Neural cell (in vitro differentiated cells): Measurements from ENCODE around the gene MAPK8IP3. TPM values are rescaled to one million over a fixed set of nuclear protein-coding genes. Genes with fewer than 3 reads are reported as not detected.

Experiments used
- H2AFZ ChIP-seq: fragments of 200-600, 300-800 bp; sonication (generic), shearing (Covaris generic); 2 replicates; pipeline ENCODE4 v1.6.0; 2014; ENCODE audit warnings: low read depth, mild to moderate bottlenecking, antibody characterized with exemption, low read length, moderate library complexity
- H3F3A ChIP-seq: fragments of 200-600 bp; shearing (Covaris generic); 2 replicates; pipeline ENCODE4 v1.6.1; 2016; ENCODE audit warnings: mild to moderate bottlenecking, moderate library complexity, mixed read lengths, antibody characterized with exemption, low read length; ENCODE audit not compliant: insufficient read depth, poor library complexity, severe bottlenecking
- H3K27ac ChIP-seq: fragments of 200-600, 300-800 bp; sonication (generic), shearing (Covaris generic); 2 replicates; pipeline ENCODE4 v1.5.1; 2014; ENCODE audit warnings: mild to moderate bottlenecking, low read length, moderate library complexity
- H3K27me3 ChIP-seq: fragments of 300-800, 200-600 bp; sonication (generic), shearing (Covaris generic); 2 replicates; pipeline ENCODE4 v1.6.0; 2014; ENCODE audit warnings: mild to moderate bottlenecking, low read depth, low read length, moderate library complexity; ENCODE audit not compliant: insufficient read depth
- H3K36me3 ChIP-seq: fragments of 300-800, 200-600 bp; sonication (generic), shearing (Covaris generic); 2 replicates; pipeline ENCODE4 v1.5.1; 2014; ENCODE audit warnings: mild to moderate bottlenecking, antibody characterized with exemption, low read length, moderate library complexity; ENCODE audit not compliant: insufficient read depth
- H3K4me2 ChIP-seq: fragments of 300-800, 200-600 bp; sonication (generic), shearing (Covaris generic); 2 replicates; pipeline ENCODE4 v1.6.0; 2014; ENCODE audit warnings: mild to moderate bottlenecking, low read length
- H3K4me3 ChIP-seq: fragments of 300-800, 200-600 bp; sonication (generic), shearing (Covaris generic); 2 replicates; pipeline ENCODE4 v1.5.1; 2014; ENCODE audit warnings: mild to moderate bottlenecking, low read length, moderate library complexity
- H3K79me2 ChIP-seq: fragments of 200-600 bp; shearing (Covaris generic); replicated peaks from 2 replicates; pipeline ENCODE4 v1.6.0; 2014; ENCODE audit warnings: mild to moderate bottlenecking, low read length, moderate library complexity; ENCODE audit not compliant: insufficient read depth
- H3K9ac ChIP-seq: fragments of 300-800, 200-600 bp; sonication (generic), shearing (Covaris generic); 2 replicates; pipeline ENCODE4 v1.6.1; 2016; ENCODE audit warnings: mild to moderate bottlenecking, low read length, mixed read lengths
- H3K9me2 ChIP-seq: fragments of 200-600 bp; shearing (Covaris generic); 2 replicates; pipeline ENCODE4 v1.6.1; 2016; ENCODE audit warnings: mild to moderate bottlenecking, low read length, mixed read lengths; ENCODE audit not compliant: insufficient read depth
- H3K9me3 ChIP-seq: fragments of 200-600, 300-800 bp; sonication (generic), shearing (Covaris generic); 2 replicates; pipeline ENCODE4 v1.6.1; 2016; ENCODE audit warnings: mild to moderate bottlenecking, mixed run types, low read length, moderate library complexity, mixed read lengths
- H4K20me1 ChIP-seq: fragments of 200-600 bp; shearing (Covaris generic); 2 replicates; pipeline ENCODE4 v1.6.1; 2016; ENCODE audit warnings: mild to moderate bottlenecking, mixed run types; ENCODE audit not compliant: insufficient read depth
- CTCF ChIP-seq: fragments of 450-650 bp; IDR thresholded peaks from 2 replicates; pipeline ENCODE4 v1.5.1; 2014; ENCODE audit warnings: antibody characterized with exemption, mild to moderate bottlenecking, moderate library complexity; ENCODE audit not compliant: poor library complexity, severe bottlenecking
- EP300 ChIP-seq: fragments of 450-650 bp; conservative IDR thresholded peaks from 2 replicates; pipeline ENCODE4 v1.6.1; 2014; ENCODE audit warnings: antibody characterized with exemption, mild to moderate bottlenecking, moderate library complexity; ENCODE audit not compliant: poor library complexity, severe bottlenecking
- EZH2 ChIP-seq: fragments of 200-600, 300-800 bp; shearing (Covaris generic), sonication (generic); IDR thresholded peaks from 2 replicates; pipeline ENCODE4 v1.6.1; 2014; ENCODE audit warnings: antibody characterized with exemption, low read length, borderline replicate concordance, mild to moderate bottlenecking; ENCODE audit not compliant: insufficient read depth, poor library complexity, severe bottlenecking
- MXI1 ChIP-seq: fragments of 450-650 bp; conservative IDR thresholded peaks from 2 replicates; pipeline ENCODE4 v1.6.1; 2014; ENCODE audit warnings: antibody characterized with exemption, mild to moderate bottlenecking; ENCODE audit not compliant: poor library complexity, severe bottlenecking
- POLR2AphosphoS5 ChIP-seq: IDR thresholded peaks from 2 replicates; pipeline ENCODE4 v1.6.1; 2012
- RAD21 ChIP-seq: fragments of 450-650 bp; conservative IDR thresholded peaks from 2 replicates; pipeline ENCODE4 v1.6.1; 2014; ENCODE audit warnings: antibody characterized with exemption, mild to moderate bottlenecking, moderate library complexity
- REST ChIP-seq: IDR thresholded peaks from 2 replicates; pipeline ENCODE4 v1.6.1; 2012; ENCODE audit warnings: borderline replicate concordance
- SMC3 ChIP-seq: fragments of 450-650 bp; conservative IDR thresholded peaks from 2 replicates; pipeline ENCODE4 v1.6.1; 2014; ENCODE audit warnings: antibody characterized with exemption, mild to moderate bottlenecking, moderate library complexity; ENCODE audit not compliant: poor library complexity
- TAF1 ChIP-seq: IDR thresholded peaks from 2 replicates; pipeline ENCODE4 v1.6.1; 2012; ENCODE audit warnings: low read depth
- polyA plus RNA-seq: library from polyadenylated mRNA; depleted of rRNA; stranded (reverse); fragments of >200 nt; gene quantifications from 2 replicates; pipeline ENCODE4 v1.2.3, GENCODE V29; 2014

MAPK8IP3 gene
- polyA plus RNA-seq, 1 donor from 2014 or later: 51.0 TPM

GRCh38 chr16:1691956-1692355 lies 14.0 kb upstream of the MAPK8IP3 start (continued):
- TF ChIP-seq REST: no peak
- no peak for TF ChIP-seq POLR2AphosphoS5
- no peak for TF ChIP-seq SMC3

- Histone ChIP-seq H3K79me2 (no peaks in the 10 kb centered on the region), H3K27me3 (no peaks in the 10 kb centered on the region), H3K36me3 (peaks cover 9% of the 10 kb centered on the region), H3K4me3 (no peak overlapping the region), H4K20me1 (no peaks in the 10 kb centered on the region), H3K27ac (no peak overlapping the region), H3K9me3 (no peaks in the 10 kb centered on the region), H3K9me2 (no peaks in the 10 kb centered on the region), H2AFZ (no peak overlapping the region), H3F3A (no peaks in the 10 kb centered on the region), H3K4me2 (no peak overlapping the region), H3K9ac (no peak overlapping the region)
- TF ChIP-seq SMC3 (no peak), EP300 (no peak), MXI1 (no peak), TAF1 (no peak), POLR2AphosphoS5 (no peak), CTCF (no peak), EZH2 (no peak), RAD21 (no peak), REST (no peak)
These were observed 9.1 kb upstream of the MAPK8IP3 start for GRCh38 chr16:1696863-1697262.
